Esophagus muscularis mucosa (tissue), 4 donors: ENCODE measurements around the gene CYP4A22.
"Not testable (repeated sequence)": the region's sequence is repeated elsewhere in the genome, so short reads cannot be mapped to it uniquely, and the experiment has no call there.

Source experiments
- CTCF ChIP-seq, 3 experiments: fragments of 200-600 bp in 2 of 3; fragments of 450-650 bp in 1 of 3; sonication (generic) in 2 of 3; IDR thresholded peaks; one replicate each; pipeline ENCODE4 v1.5.1; 2017 to 2019; ENCODE audit warnings: antibody characterized with exemption in 3 of 3, mild to moderate bottlenecking in 2 of 3, moderate library complexity in 1 of 3
- EP300 ChIP-seq: sonication (generic); formaldehyde crosslinking; IDR thresholded peaks from one replicate; pipeline ENCODE4 v1.6.1; 2017; ENCODE audit warnings: antibody characterized with exemption
- POLR2A ChIP-seq: fragments of 450-650 bp; IDR thresholded peaks from one replicate; pipeline ENCODE4 v1.6.1; 2017; ENCODE audit warnings: antibody characterized with exemption, moderate library complexity, mild to moderate bottlenecking, low read depth
- POLR2AphosphoS5 ChIP-seq, 2 donors: sonication (generic); formaldehyde crosslinking; IDR thresholded peaks; one replicate each; pipeline ENCODE4 v1.6.1; 2017; ENCODE audit warnings: antibody characterized with exemption in 2 of 2

GRCh38 chr1:47128854-47129253, 8.4 kb upstream of the CYP4A22 start:
- TF ChIP-seq POLR2A; POLR2AphosphoS5 (IDR thresholded peaks at IDR 0.05); CTCF (IDR thresholded peaks at IDR 0.05); EP300: not testable (repeated sequence)
